Activated CD4-positive, alpha-beta T cell treated with anti-CD3 and anti-CD28 coated beads for 36 hours (primary cell): ENCODE results near the gene ATP13A4. TPM values are rescaled to one million over a fixed set of nuclear protein-coding genes. Genes with fewer than 3 reads are reported as not detected.

Experiments
- ATAC-seq: fragments of 200-7000 bp; cut with Tn5 transposase; one replicate; pipeline ENCODE4 v1.10.0; 2021; ENCODE audit warnings: mild to moderate bottlenecking, moderate library complexity
- CTCF ChIA-PET: fragments of 350-600 bp; sonication (Branson Sonifier 250); formaldehyde crosslinking; loops from one replicate; lab custom pipeline; 2021; ENCODE audit warnings: antibody characterized with exemption; lab: Charles Lee
- POLR2A ChIA-PET: fragments of 350-600 bp; sonication (Branson Sonifier 250); formaldehyde crosslinking; loops from one replicate; lab custom pipeline; 2021; ENCODE audit warnings: antibody characterized with exemption, inconsistent platforms; lab: Charles Lee
- DNase-seq: peaks from one replicate; pipeline ENCODE4 v3.0.0-alpha.2; 2020
- H3K27ac Mint-ChIP-seq: one replicate; pipeline ENCODE4 v1.8.0; 2021; ENCODE audit warnings: mixed read lengths
- H3K27me3 Mint-ChIP-seq: one replicate; pipeline ENCODE4 v1.8.0; 2021; ENCODE audit warnings: mixed read lengths
- H3K36me3 Mint-ChIP-seq: one replicate; pipeline ENCODE4 v1.8.0; 2021; ENCODE audit warnings: low read depth, mixed read lengths
- H3K4me1 Mint-ChIP-seq: one replicate; pipeline ENCODE4 v1.8.0; 2021; ENCODE audit warnings: mixed read lengths
- H3K4me3 Mint-ChIP-seq: one replicate; pipeline ENCODE4 v1.8.0; 2021; ENCODE audit warnings: mild to moderate bottlenecking, moderate library complexity, mixed read lengths
- H3K9me3 Mint-ChIP-seq: one replicate; pipeline ENCODE4 v1.8.0; 2021; ENCODE audit warnings: low read depth, mixed read lengths
- intact Hi-C, 2 experiments: fragments of 100-400 bp; cut with DNase I in 1 of 2; cut with micrococcal nuclease in 1 of 2; formaldehyde crosslinking; loops; one replicate each; pipeline versions ENCODE4 v1.14.2 to v1.15.1; 2022 to 2024; cut with DNase I, micrococcal nuclease
- total RNA-seq, 2 experiments: library from RNA; stranded (reverse); gene quantifications; one replicate each; pipeline ENCODE4 v1.2.3, GENCODE V29; 2021

Gene ATP13A4, protein sequence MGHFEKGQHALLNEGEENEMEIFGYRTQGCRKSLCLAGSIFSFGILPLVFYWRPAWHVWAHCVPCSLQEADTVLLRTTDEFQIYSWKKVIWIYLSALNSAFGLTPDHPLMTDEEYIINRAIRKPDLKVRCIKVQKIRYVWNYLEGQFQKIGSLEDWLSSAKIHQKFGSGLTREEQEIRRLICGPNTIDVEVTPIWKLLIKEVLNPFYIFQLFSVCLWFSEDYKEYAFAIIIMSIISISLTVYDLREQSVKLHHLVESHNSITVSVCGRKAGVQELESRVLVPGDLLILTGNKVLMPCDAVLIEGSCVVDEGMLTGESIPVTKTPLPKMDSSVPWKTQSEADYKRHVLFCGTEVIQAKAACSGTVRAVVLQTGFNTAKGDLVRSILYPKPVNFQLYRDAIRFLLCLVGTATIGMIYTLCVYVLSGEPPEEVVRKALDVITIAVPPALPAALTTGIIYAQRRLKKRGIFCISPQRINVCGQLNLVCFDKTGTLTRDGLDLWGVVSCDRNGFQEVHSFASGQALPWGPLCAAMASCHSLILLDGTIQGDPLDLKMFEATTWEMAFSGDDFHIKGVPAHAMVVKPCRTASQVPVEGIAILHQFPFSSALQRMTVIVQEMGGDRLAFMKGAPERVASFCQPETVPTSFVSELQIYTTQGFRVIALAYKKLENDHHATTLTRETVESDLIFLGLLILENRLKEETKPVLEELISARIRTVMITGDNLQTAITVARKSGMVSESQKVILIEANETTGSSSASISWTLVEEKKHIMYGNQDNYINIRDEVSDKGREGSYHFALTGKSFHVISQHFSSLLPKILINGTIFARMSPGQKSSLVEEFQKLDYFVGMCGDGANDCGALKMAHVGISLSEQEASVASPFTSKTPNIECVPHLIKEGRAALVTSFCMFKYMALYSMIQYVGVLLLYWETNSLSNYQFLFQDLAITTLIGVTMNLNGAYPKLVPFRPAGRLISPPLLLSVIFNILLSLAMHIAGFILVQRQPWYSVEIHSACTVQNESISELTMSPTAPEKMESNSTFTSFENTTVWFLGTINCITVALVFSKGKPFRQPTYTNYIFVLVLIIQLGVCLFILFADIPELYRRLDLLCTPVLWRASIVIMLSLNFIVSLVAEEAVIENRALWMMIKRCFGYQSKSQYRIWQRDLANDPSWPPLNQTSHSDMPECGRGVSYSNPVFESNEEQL
- total RNA-seq: 1 to 10 TPM; 1.1 to 3.3 TPM

DNA sequence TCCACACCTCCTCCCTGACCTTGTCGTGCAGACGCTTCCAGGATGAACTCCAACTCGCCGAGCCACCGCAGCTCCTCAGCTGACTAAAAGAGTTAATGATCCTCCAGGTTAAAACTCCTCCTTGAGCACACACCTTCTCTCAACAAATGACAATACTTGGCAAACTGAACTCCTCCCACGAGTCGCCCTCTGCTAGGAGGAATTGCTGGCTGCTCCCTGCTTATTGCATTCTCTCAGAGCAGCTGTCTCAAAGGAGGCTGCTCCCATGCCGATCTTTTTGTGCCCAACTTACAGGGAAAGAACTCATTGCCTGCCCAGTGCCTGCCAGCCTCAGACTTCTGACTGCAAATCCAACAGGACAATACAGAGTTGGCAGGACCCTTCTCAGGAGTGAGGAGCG lies at the start of gene ATP13A4:
ATP13A4 (minus strand) TSS at position 85 of the 400 bp plus-strand sequence. CDS start 96 bp downstream, outside the sequence.
- Mint-ChIP-seq H3K27ac (no peak within 1 kb of the TSS), H3K27me3 (no peaks in the 10 kb centered on the region), H3K4me3 (no peak within 1 kb of the TSS), H3K4me1 (no peaks in the 10 kb centered on the region), H3K9me3 (no peaks in the 10 kb centered on the region), H3K36me3 (no peaks in the 10 kb centered on the region)
- intact Hi-C loops: no loop called here
- ChIA-PET CTCF (interaction anchor here (0.5 kb wide), 1 partner anchor 31 kb away, joined by 3 read pairs; no protein-coding TSS in a partner anchor), POLR2A (no interaction called here)
- ATAC-seq (no peak), DNase-seq (no peak)

GRCh38 chr3:193599393-193599792 lies 44.7 kb upstream of the ATP13A4 start:
- ChIA-PET POLR2A (no interaction called here), CTCF (interaction anchor here (0.6 to 1.3 kb wide), 2 partner anchors 12 to 19 kb away, joined by 3 read pairs; no protein-coding TSS in a partner anchor)
- intact Hi-C loops: loop anchor here in 1 of 2 experiments (10.0 kb wide), 1 partner anchor 715 kb away; no protein-coding TSS in a partner anchor
- H3K27ac Mint-ChIP-seq: no peak overlapping the region
- peaks cover 32% of the 10 kb centered on the region for H3K36me3 Mint-ChIP-seq
- no peak for DNase-seq
- H3K9me3 Mint-ChIP-seq: no peaks in the 10 kb centered on the region
- ATAC-seq: no peak
- no peaks in the 10 kb centered on the region for H3K27me3 Mint-ChIP-seq
- no peak overlapping the region for H3K4me3 Mint-ChIP-seq
- H3K4me1 Mint-ChIP-seq: peaks cover 54% of the 10 kb centered on the region

GRCh38 chr3:193598202-193598601 lies 43.5 kb upstream of the ATP13A4 start:
- Mint-ChIP-seq H3K27ac (peak overlapping the region; percentile 13), H3K27me3 (no peaks in the 10 kb centered on the region), H3K9me3 (no peaks in the 10 kb centered on the region), H3K4me1 (peaks cover 60% of the 10 kb centered on the region), H3K36me3 (peaks cover 37% of the 10 kb centered on the region), H3K4me3 (no peak overlapping the region)
- DNase-seq (no peak), ATAC-seq (no peak)
- intact Hi-C loops: loop anchor here in 1 of 2 experiments (10.0 kb wide), 1 partner anchor 713 kb away; no protein-coding TSS in a partner anchor
- POLR2A ChIA-PET: no interaction called here
- CTCF ChIA-PET: interaction anchor here (1.3 kb wide), 1 partner anchor 13 kb away, joined by 3 read pairs; no protein-coding TSS in a partner anchor

DNA sequence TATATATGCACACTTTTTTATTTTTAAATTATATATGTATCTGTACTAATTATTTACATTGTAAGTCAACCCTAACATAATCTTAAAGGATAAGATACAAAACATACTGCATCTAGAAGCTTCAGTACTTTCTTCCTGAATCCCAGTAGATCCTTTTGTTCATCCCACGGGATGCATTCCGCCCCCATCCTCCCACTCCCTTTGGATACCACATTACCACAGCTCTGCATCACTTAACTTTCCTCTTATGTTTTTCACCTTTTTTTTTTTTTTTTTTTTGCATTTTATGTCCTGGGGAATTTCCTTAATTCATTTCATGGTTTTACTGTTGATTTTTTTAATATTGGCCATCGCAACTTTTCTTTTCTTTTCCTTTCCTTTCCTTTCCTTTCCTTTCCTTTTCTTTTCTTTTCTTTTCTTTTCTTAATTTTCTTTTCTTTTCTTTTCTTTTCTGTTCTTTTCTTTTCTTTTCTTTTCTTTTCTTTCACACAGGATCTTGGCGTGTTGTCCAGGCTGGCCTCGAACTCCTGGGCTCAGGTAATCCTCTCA lies 41.3 kb upstream of the ATP13A4 start:
- no peaks in the 10 kb centered on the region for H3K27me3 Mint-ChIP-seq
- ChIA-PET POLR2A (no interaction called here), CTCF (no interaction called here)
- no peak for DNase-seq
- peaks cover 66% of the 10 kb centered on the region for H3K4me1 Mint-ChIP-seq
- no peaks in the 10 kb centered on the region for H3K9me3 Mint-ChIP-seq
- H3K4me3 Mint-ChIP-seq: peak overlapping the region; percentile 40
- no peak for ATAC-seq
- H3K27ac Mint-ChIP-seq: no peak overlapping the region
- H3K36me3 Mint-ChIP-seq: peaks cover 37% of the 10 kb centered on the region
- intact Hi-C loops: loop anchor here in 1 of 2 experiments (10.0 kb wide), 1 partner anchor 711 kb away; no protein-coding TSS in a partner anchor

GRCh38 chr3:193594946-193595689 lies 40.4 kb upstream of the ATP13A4 start:
- ATAC-seq: no peak
- CTCF ChIA-PET: interaction anchor here (1.8 kb wide), 1 partner anchor 8 kb away, joined by 13 read pairs; no protein-coding TSS in a partner anchor

DNA sequence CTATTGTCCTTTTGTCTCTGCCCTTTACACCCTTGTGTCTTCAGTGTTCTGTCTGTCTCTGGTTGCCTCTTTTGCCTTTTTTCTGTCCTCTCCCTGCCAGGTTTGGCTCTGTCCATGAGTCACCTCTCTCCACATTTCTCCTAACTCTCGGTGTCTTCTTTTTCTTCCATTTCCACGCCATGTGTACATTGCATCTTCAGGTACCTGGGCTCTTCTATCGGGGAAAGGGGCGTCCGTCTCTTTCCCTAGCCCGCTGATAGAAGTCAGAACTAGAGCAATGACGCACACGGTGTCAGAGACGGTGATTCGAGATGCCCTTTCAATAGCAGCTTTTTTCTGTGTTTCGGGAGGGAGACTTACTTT lies 39.0 kb upstream of the ATP13A4 start:
- intact Hi-C loops: loop anchor here (1.0 to 10.0 kb wide), 4 partner anchors 542 to 917 kb away; partner anchors contain the start of gene GP5 (in 1 of the 2)
- peaks cover 30% of the 10 kb centered on the region for H3K36me3 Mint-ChIP-seq
- POLR2A ChIA-PET: interaction anchor here (0.5 to 0.6 kb wide), 2 partner anchors 19 to 1775 kb away, joined by 3 to 6 read pairs; no protein-coding TSS in a partner anchor
- H3K27ac Mint-ChIP-seq: peak overlapping the region; percentile 100
- no peaks in the 10 kb centered on the region for H3K27me3 Mint-ChIP-seq
- CTCF ChIA-PET: interaction anchor here (1.8 kb wide), 1 partner anchor 10 kb away, joined by 13 read pairs; no protein-coding TSS in a partner anchor
- no peaks in the 10 kb centered on the region for H3K9me3 Mint-ChIP-seq
- peaks cover 47% of the 10 kb centered on the region for H3K4me1 Mint-ChIP-seq
- ATAC-seq: peak; percentile 73
- peak overlapping the region; percentile 97 for H3K4me3 Mint-ChIP-seq
- DNase-seq: peak; percentile 71

More at GRCh38 chr3:193594946-193595689, 40.4 kb upstream of the ATP13A4 start:
- no peak for DNase-seq
- peak overlapping the region; percentile 100 for H3K27ac Mint-ChIP-seq
- POLR2A ChIA-PET: no interaction called here
- peaks cover 35% of the 10 kb centered on the region for H3K36me3 Mint-ChIP-seq
- no peaks in the 10 kb centered on the region for H3K27me3 Mint-ChIP-seq
- peak overlapping the region; percentile 97 for H3K4me3 Mint-ChIP-seq
- H3K4me1 Mint-ChIP-seq: peaks cover 61% of the 10 kb centered on the region
- no peaks in the 10 kb centered on the region for H3K9me3 Mint-ChIP-seq
- intact Hi-C loops: loop anchor here (5.0 to 10.0 kb wide), 2 partner anchors 710 to 802 kb away; partner anchors contain the start of gene GP5 (in 1 of the 2)

GRCh38 chr3:193592841-193593667 lies 38.4 kb upstream of the ATP13A4 start, which contains the start of gene OPA1:
TSS of gene OPA1 (plus strand) at chr3:193593208. CDS start at chr3:193593378, 170 bp downstream.
- Mint-ChIP-seq H3K4me3 (peak within 1 kb of the TSS; percentile 97), H3K4me1 (peaks cover 41% of the 10 kb centered on the region), H3K36me3 (peaks cover 25% of the 10 kb centered on the region), H3K27me3 (no peaks in the 10 kb centered on the region), H3K27ac (peak within 1 kb of the TSS; percentile 100), H3K9me3 (no peaks in the 10 kb centered on the region)
- CTCF ChIA-PET: interaction anchor here (1.8 kb wide), 1 partner anchor 10 kb away, joined by 13 read pairs; no protein-coding TSS in a partner anchor
- peak; percentile 96 for DNase-seq
- peak; percentile 90 for ATAC-seq
- POLR2A ChIA-PET: interaction anchor here (0.5 to 0.6 kb wide), 2 partner anchors 20 to 1776 kb away, joined by 3 to 6 read pairs; no protein-coding TSS in a partner anchor
- intact Hi-C loops: loop anchor here (1.0 to 10.0 kb wide), 4 partner anchors 542 to 916 kb away; partner anchors contain the start of gene GP5 (in 1 of the 2)

DNA sequence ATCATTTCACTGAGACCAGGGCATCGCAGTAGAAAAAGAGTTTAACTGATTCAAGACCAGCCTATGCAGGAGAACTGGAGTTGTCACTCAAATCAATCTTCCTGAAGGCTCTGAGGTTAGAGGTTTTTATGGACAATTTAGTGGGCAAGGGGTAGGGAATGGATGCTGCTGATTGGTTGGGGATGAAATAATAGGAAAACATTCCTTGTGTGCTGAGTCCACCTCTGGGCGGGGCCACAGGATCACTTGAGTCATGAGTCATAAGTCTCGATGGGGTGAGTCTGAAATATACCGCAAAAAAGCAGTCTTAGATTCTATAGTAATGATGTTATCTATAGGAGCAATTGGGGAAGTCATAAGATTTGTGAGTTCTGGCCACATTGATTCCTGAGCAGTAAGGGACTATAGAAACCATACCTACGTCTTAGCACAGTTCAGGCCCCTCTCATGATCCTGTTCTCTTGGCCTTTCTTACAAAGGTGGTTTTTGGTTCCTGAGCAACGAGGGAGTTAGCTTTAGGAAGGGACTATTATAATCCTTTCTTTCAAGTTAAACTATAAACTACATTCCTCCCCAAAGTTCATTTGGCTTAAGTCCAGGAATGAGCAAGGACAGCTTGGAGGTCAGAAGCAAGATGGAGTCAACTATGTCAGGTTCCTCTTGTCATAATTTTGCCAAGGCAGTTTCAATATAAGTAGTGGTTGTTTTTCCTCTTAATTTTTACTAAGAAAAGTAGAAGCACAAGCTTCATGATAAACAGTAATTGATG lies 35.6 kb upstream of the ATP13A4 start:
- Mint-ChIP-seq H3K27me3 (no peaks in the 10 kb centered on the region), H3K36me3 (peaks cover 7% of the 10 kb centered on the region), H3K4me1 (peaks cover 22% of the 10 kb centered on the region), H3K4me3 (no peak overlapping the region), H3K27ac (no peak overlapping the region), H3K9me3 (no peaks in the 10 kb centered on the region)
- POLR2A ChIA-PET: no interaction called here
- DNase-seq: no peak
- intact Hi-C loops: loop anchor here (5.0 to 10.0 kb wide), 2 partner anchors 705 to 807 kb away; partner anchors contain the start of gene GP5 (in 1 of the 2)
- ATAC-seq: no peak
- CTCF ChIA-PET: no interaction called here
